Omental fat pad (tissue), 4 donors: ENCODE data around the gene SLC25A33. TPM values are rescaled to one million over a fixed set of nuclear protein-coding genes. Genes with fewer than 3 reads are reported as not detected.
"Not testable (repeated sequence)": the region's sequence is repeated elsewhere in the genome, so short reads cannot be mapped to it uniquely, and the experiment has no call there.

Experiments
- ATAC-seq: fragments of 150-250 bp; one replicate; pipeline ENCODE4 v1.9.1; 2016; ENCODE audit warnings: mild to moderate bottlenecking, moderate library complexity; ENCODE audit not compliant: low FRiP score
- DNase-seq: peaks from one replicate; pipeline ENCODE4 v3.0.0-alpha.2; 2019; ENCODE audit warnings: low spot score
- total RNA-seq, 4 donors: library from RNA; depleted of rRNA; stranded (reverse); fragments of >200 nt; gene quantifications; one replicate each; pipeline ENCODE4 v1.1.0, GENCODE V29; 2016
- TF ChIP-seq, protein P1 (sequence below), 3 donors: fragments of 450-650 bp; IDR thresholded peaks; one replicate each; pipeline ENCODE4 v1.5.1; 2016 to 2017; ENCODE audit warnings: antibody characterized with exemption in 3 of 3, mild to moderate bottlenecking in 3 of 3, moderate library complexity in 2 of 3

The SLC25A33 gene
- total RNA-seq, 4 donors from 2014 or later = 15.6 to 25.8 (median 19.1) TPM

DNA sequence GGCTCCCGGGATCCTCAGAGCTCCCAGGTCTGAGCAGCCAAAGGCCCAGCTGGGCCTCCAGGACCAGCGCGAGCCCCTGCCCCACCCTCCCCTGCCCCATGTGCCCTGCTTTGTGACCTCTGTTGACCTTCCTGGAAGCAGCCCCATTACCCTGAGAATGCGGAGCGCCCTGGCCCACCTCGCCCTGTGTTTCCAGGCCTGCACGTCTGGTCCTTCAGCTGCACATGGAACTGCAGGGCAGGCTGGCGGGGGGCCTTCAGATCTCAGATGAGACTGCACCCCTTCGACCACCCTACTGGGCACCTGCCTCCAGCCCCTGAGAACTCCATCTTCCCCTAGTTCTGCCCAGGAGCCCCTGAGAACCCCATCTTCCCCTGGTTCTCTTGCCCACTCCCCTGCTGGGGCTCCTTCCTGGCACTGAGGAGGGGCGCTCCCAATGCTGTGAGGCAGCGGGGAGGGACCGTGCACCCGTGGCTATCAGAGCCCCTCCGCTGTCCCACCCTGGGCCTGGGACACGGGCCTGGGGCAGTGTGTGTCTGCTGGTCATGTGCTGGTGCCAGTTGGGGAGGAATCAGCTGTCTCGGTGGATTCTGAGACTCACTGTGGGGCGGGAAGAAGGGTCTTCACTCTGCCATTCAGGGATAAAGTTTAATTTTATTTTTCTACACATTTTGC lies 74.5 kb downstream of the SLC25A33 start:
- DNase-seq = no peak
- TF ChIP-seq, protein P1, sequence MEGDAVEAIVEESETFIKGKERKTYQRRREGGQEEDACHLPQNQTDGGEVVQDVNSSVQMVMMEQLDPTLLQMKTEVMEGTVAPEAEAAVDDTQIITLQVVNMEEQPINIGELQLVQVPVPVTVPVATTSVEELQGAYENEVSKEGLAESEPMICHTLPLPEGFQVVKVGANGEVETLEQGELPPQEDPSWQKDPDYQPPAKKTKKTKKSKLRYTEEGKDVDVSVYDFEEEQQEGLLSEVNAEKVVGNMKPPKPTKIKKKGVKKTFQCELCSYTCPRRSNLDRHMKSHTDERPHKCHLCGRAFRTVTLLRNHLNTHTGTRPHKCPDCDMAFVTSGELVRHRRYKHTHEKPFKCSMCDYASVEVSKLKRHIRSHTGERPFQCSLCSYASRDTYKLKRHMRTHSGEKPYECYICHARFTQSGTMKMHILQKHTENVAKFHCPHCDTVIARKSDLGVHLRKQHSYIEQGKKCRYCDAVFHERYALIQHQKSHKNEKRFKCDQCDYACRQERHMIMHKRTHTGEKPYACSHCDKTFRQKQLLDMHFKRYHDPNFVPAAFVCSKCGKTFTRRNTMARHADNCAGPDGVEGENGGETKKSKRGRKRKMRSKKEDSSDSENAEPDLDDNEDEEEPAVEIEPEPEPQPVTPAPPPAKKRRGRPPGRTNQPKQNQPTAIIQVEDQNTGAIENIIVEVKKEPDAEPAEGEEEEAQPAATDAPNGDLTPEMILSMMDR (IDR thresholded peaks at IDR 0.05) = no peak
- ATAC-seq = no peak

DNA sequence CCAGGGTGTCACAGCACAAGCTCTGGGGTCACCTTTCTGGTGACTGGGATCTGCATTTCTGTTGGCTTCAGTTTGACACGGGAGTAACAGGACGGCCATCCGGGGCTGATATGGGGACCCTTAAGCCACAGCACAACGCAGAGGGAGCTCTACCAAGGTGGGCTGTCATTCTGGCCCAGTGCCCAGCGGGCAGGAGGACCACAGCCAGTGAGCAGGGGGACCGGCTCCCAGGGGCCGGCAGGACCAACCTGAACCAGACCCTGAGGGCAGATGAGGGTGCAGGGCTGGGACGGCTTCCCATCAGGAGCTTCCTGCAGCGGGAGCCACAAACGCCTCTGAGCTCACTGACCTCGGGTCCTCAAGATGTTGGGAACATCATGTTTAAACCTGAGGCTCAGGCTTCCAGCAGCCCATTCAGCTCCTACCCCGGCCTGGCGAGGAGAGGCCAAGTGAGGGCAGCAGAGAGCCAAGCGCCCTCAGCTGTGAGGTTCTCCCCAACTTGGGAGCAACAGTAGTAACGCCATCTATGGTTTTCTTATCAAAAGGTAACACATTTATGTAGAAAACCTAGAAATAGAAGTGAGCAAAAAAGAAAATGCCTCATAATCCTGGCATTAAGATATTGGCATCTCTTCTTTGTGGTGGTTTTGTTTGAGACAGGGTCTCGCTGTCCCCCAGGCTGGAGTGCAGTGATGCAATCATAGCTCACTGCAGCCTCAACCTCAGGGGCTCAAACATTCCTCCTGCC lies 76.2 kb downstream of the SLC25A33 start:
- TF ChIP-seq, protein P1 (IDR thresholded peaks at IDR 0.05) = no peak
- ATAC-seq (no peak), DNase-seq (no peak)

DNA sequence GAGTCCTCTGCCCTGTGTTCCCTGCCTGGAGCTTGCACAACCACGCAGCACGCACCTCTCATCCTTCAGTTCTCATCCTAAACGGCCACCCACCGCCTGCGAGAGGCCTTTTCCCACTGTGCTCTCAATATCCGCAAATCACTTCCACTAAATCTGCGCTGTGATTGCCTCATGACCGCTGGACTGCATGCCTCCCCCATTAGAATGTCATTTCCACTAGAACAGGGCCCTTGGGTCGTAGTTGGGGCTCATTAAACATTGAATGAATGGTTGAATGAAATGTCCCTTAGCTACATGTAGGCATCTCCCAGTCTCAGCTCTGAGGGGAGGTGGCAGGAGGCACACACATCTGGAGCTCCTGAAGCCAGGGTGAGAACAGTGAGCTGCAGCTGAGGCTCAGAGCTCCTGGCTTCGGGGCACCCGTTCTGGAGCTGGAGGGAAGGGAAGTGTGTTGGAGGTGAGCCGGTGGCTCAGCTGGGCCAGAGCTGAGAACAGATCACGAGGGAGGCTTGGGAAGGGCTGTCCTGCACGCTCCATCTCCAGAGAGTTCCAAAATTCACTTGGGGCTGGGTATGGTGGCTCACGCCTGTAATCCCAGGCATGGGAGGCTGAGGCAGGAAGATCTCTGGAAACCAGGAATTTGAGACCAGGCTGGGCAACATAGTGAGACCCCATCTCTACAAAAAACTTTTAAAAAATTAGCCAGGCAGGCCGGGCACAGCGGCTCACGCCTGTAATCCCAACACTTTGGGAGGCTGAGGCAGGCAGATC lies 79.8 kb downstream of the SLC25A33 start:
- ATAC-seq (no peak), DNase-seq (no peak)
- TF ChIP-seq, protein P1 (IDR thresholded peaks at IDR 0.05) = no peak

DNA sequence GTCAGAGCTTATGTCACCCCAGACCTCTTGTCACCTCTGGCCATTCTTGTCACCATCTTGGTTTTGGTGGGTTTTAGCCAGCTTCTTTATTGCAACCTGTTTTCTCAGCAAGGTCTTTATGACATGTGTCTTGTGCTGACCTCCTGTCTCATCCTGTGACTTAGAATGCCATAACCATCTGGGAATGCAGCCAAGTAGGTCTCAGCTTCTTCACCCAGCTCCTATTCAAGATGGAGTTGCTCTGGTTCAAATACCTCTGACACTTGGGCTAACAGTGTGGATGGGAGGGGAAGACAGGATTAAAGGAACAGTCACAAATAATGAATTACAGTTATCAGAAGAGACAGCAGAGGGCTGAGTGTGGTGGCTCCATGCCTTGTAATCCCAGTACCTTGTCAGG lies 81.8 kb downstream of the SLC25A33 start:
- TF ChIP-seq, protein P1 (IDR thresholded peaks at IDR 0.05) = no peak
- ATAC-seq (no peak), DNase-seq (no peak)

DNA sequence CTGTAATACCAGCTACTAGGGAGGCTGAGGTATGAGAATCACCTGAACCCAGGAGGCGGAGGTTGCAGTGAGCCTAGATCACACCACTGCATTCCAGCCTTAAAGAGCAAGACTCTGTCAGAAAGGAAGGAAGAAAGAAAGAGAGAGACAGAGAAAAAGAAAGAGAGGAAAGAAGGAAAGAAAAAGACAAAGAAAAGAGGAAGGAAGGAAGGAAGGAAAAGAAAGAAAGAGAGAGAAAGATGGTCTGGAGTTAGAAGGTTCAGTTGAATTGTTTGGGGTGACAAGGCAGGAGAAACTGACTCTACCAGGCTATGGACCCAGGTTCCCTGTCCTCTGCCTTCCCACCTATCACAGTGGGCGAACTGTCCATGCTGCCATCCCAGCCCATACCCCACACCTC lies 84.8 kb downstream of the SLC25A33 start:
- ATAC-seq (no peak), DNase-seq (no peak)
- TF ChIP-seq, protein P1 (IDR thresholded peaks at IDR 0.05) = no peak

DNA sequence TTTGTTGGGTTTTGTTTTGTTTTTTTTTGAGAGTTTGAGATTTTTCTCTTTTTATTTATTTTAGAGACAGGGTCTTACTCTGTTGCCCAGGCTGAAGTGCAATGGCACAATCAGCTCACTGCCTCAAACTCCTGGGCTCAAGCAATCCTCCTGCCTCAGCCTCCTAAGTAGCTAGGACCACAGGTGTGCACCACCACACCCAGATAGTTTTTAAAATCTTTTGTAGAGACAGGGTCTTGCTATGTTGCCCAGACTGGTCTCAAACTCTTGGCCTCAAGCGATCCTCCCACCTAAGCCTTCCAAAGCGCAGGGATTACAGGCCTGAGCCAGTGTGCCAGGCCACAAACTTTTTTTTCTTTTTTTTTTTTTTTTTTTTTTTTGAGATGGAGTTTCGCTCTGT lies 85.8 kb downstream of the SLC25A33 start:
- not testable (repeated sequence) for DNase-seq, ATAC-seq

DNA sequence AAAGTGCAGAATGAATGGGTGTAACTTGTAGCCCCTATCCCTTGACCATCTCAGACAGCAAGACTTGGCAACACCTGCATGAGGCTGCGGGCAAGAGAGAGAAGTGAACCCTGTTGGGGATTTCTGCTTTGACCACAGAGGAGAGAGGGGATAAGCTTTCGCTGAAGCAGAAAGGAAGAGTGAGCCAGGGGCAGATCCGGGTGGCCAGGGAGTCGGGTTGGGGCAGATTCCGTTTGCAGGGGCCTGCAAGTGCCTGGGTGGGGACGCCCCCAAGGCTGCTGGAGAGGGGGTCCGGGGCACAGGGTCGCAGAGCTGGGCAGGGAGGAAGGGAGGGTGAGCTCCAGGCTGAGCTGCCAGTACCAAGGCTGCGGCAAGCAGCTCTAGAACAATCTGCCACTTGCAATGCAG lies 86.9 kb downstream of the SLC25A33 start:
- DNase-seq = no peak
- ATAC-seq = no peak
- TF ChIP-seq, protein P1 (IDR thresholded peaks at IDR 0.05) = no peak
